HCT116 (cell line): ENCODE results near the gene ATP5F1D. TPM values are rescaled to one million over a fixed set of nuclear protein-coding genes. Genes with fewer than 3 reads are reported as not detected.
A peak's percentile ranks its signal among the peaks of the same experiment; 100 is the strongest.

Experiments
- ATAC-seq: fragments of 200-7000 bp; cut with Tn5 transposase; 2 replicates; pipeline ENCODE4 v1.9.1; 2020; ENCODE audit warnings: mild to moderate bottlenecking, moderate library complexity
- BruUV-seq: library from RNA; stranded (reverse); fragments of 400-500 nt; replicated peaks from 2 replicates; lab custom pipeline; 2021; lab: Mats Ljungman, UMichigan
- CTCF ChIA-PET: fragments of 300-600 bp; sonication (Branson Sonifier 250); formaldehyde crosslinking; loops from one replicate; lab custom pipeline; 2021; ENCODE audit warnings: antibody characterized with exemption; lab: Charles Lee
- POLR2A ChIA-PET: fragments of 300-600, 350-600 bp; sonication (Branson Sonifier 250); formaldehyde crosslinking; loops from one replicate; lab custom pipeline; 2021; ENCODE audit warnings: antibody characterized with exemption; lab: Charles Lee
- RAD21 ChIA-PET, 2 experiments: fragments of 300-600 bp; sonication (Branson Sonifier 250); formaldehyde crosslinking; loops; one replicate each; lab custom pipeline; 2023; ENCODE audit warnings: low total read pairs in 2 of 2; ENCODE audit not compliant: uncharacterized antibody in 2 of 2, unreplicated experiment in 2 of 2, low non-redundant PET in 1 of 2; lab: Charles Lee
- DNase-seq: peaks from one replicate; pipeline ENCODE4 v3.0.0-alpha.2; 2010; ENCODE audit warnings: low read depth, low spot score
- H2AFZ ChIP-seq: fragments of 200-600 bp; shearing (Covaris generic), sonication (generic); 2 replicates; pipeline ENCODE4 v1.6.1; 2017; ENCODE audit warnings: low read depth, mixed run types, mixed read lengths, antibody characterized with exemption, low read length; ENCODE audit not compliant: poor library complexity, severe bottlenecking
- H3K27ac ChIP-seq: 2 replicates; pipeline ENCODE4 v1.5.1; 2012; ENCODE audit warnings: low read depth, low read length
- H3K27me3 ChIP-seq: fragments of 200-600 bp; sonication (generic); 2 replicates; pipeline ENCODE4 v1.6.1; 2016; ENCODE audit warnings: mixed run types, low read length, mixed read lengths; ENCODE audit not compliant: insufficient read depth
- H3K36me3 ChIP-seq, 2 experiments: fragments of 200-500 bp in 1 of 2; fragments of 200-600 bp in 1 of 2; sonication (Bioruptor generic) in 1 of 2; sonication (generic) in 1 of 2; 2 replicates each; pipeline versions ENCODE4 v1.5.1 to v1.6.1; 2014 to 2016; ENCODE audit warnings: low read length in 2 of 2, inconsistent platforms in 1 of 2, mixed read lengths in 1 of 2, mixed run types in 1 of 2; ENCODE audit not compliant: insufficient read depth in 2 of 2, control insufficient read depth in 1 of 2
- H3K4me1 ChIP-seq, 2 experiments: fragments of 200-600 bp in 1 of 2; sonication (generic) in 1 of 2; 2 replicates each; pipeline versions ENCODE4 v1.5.1 to v1.6.1; 2012 to 2017; ENCODE audit warnings: low read length in 2 of 2, inconsistent platforms in 1 of 2, mild to moderate bottlenecking in 1 of 2, mixed read lengths in 1 of 2, mixed run types in 1 of 2, moderate library complexity in 1 of 2; ENCODE audit not compliant: insufficient read depth in 2 of 2, control insufficient read depth in 1 of 2
- H3K4me2 ChIP-seq: fragments of 200-600 bp; sonication (generic); 2 replicates; pipeline ENCODE4 v1.6.1; 2017; ENCODE audit warnings: mixed run types, low read length, mixed read lengths
- H3K4me3 ChIP-seq, 2 experiments: fragments of 200-600 bp in 1 of 2; sonication (generic) in 1 of 2; replicated peaks in 1 of 2; 2 replicates each; pipeline ENCODE4 v1.5.1; 2011 to 2016; ENCODE audit warnings: low read length in 2 of 2, control low read depth in 1 of 2, low read depth in 1 of 2, mild to moderate bottlenecking in 1 of 2, mixed read lengths in 1 of 2, mixed run types in 1 of 2
- H3K79me2 ChIP-seq: fragments of 200-600 bp; sonication (generic); 2 replicates; pipeline ENCODE4 v1.6.1; 2017; ENCODE audit warnings: mild to moderate bottlenecking, mixed run types, low read length, moderate library complexity, mixed read lengths; ENCODE audit not compliant: insufficient read depth
- H3K9ac ChIP-seq: fragments of 200-600 bp; sonication (generic); 2 replicates; pipeline ENCODE4 v1.6.1; 2016; ENCODE audit warnings: low read length, mixed read lengths
- H3K9me2 ChIP-seq: fragments of 200-600 bp; sonication (generic), shearing (Covaris generic); 2 replicates; pipeline ENCODE4 v1.6.1; 2017; ENCODE audit warnings: mixed run types, mild to moderate bottlenecking, moderate library complexity; ENCODE audit not compliant: insufficient read depth
- H3K9me3 ChIP-seq, 2 experiments: fragments of 200-500 bp in 1 of 2; fragments of 200-600 bp in 1 of 2; sonication (Bioruptor generic) in 1 of 2; sonication (generic) in 1 of 2; 2 replicates each; pipeline ENCODE4 v1.6.1; 2014 to 2017; ENCODE audit warnings: low read length in 2 of 2, mixed read lengths in 2 of 2, inconsistent platforms in 1 of 2, low read depth in 1 of 2, mild to moderate bottlenecking in 1 of 2, mixed run types in 1 of 2, moderate library complexity in 1 of 2; ENCODE audit not compliant: control insufficient read depth in 1 of 2, insufficient read depth in 1 of 2
- H4K20me1 ChIP-seq: fragments of 200-600 bp; sonication (generic), shearing (Covaris generic); 2 replicates; pipeline ENCODE4 v1.6.1; 2017; ENCODE audit warnings: mixed run types, mild to moderate bottlenecking, moderate library complexity; ENCODE audit not compliant: insufficient read depth
- ATF3 ChIP-seq: IDR thresholded peaks from 2 replicates; pipeline ENCODE4 v1.6.1; 2012
- CEBPB ChIP-seq: IDR thresholded peaks from 2 replicates; pipeline ENCODE4 v1.6.1; 2012; ENCODE audit warnings: low read depth
- EZH2phosphoT487 ChIP-seq: fragments of 200-600 bp; IDR thresholded peaks from 2 replicates; pipeline ENCODE4 v1.6.1; 2018; ENCODE audit warnings: antibody characterized with exemption, borderline replicate concordance
- MAX ChIP-seq: IDR thresholded peaks from 2 replicates; pipeline ENCODE4 v1.6.1; 2012
- POLR2A ChIP-seq: IDR thresholded peaks from 2 replicates; pipeline ENCODE4 v1.7.0; 2011; ENCODE audit warnings: borderline replicate concordance; ENCODE audit not compliant: insufficient read depth, insufficient read length; ENCODE audit errors: extremely low read depth
- RAD21 ChIP-seq: IDR thresholded peaks from 2 replicates; pipeline ENCODE4 v1.6.1; 2012; ENCODE audit warnings: low read depth, mild to moderate bottlenecking
- REST ChIP-seq: IDR thresholded peaks from 2 replicates; pipeline ENCODE4 v1.6.1; 2012; ENCODE audit warnings: low read depth
- ZBTB33 ChIP-seq: IDR thresholded peaks from 2 replicates; pipeline ENCODE4 v1.6.1; 2011; ENCODE audit warnings: mild to moderate bottlenecking, low read length, moderate library complexity; ENCODE audit not compliant: insufficient replicate concordance; ENCODE audit errors: extremely low read depth
- ZNF274 ChIP-seq: fragments of 200-500 bp; sonication (Bioruptor generic); IDR thresholded peaks from 2 replicates; pipeline ENCODE4 v1.6.1; 2014; ENCODE audit warnings: mild to moderate bottlenecking, low read depth, low read length, inconsistent platforms
- intact Hi-C: fragments of 100-400 bp; cut with micrococcal nuclease; formaldehyde crosslinking; loops from 2 replicates; pipeline ENCODE4 v1.10.0; 2022
- total RNA-seq: library from RNA; stranded (reverse); gene quantifications from one replicate; pipeline ENCODE4 v1.2.1, GENCODE V29; 2021; ENCODE audit not compliant: unreplicated experiment

The ATP5F1D gene
- total RNA-seq, 1 experiment from 2014 or later = 428 TPM

GRCh38 chr19:1259876-1260748 lies 18.6 kb downstream of the ATP5F1D start:
- DNase-seq = no peak
- peaks cover 12 to 24% of the 10 kb centered on the region in 2 experiments for H3K36me3 ChIP-seq
- no peaks in the 10 kb centered on the region for H3K27me3 ChIP-seq
- H3K27ac ChIP-seq = peak overlapping the region; percentile 90
- H3K4me1 ChIP-seq = peaks cover 52 to 94% of the 10 kb centered on the region in 2 experiments
- ChIA-PET CTCF (interaction anchor here (0.8 to 1.0 kb wide), 2 partner anchors 15 to 16 kb away, joined by 3 to 4 read pairs; no protein-coding TSS in a partner anchor), RAD21 (interaction anchor here in 1 of 2 experiments (0.6 to 1.0 kb wide), 2 partner anchors 8 to 16 kb away, joined by 3 to 5 read pairs; no protein-coding TSS in a partner anchor)
- peak overlapping the region; percentile 76 for H3K4me2 ChIP-seq
- TF ChIP-seq RAD21 = no peak
- TF ChIP-seq ZBTB33 = no peak
- TF ChIP-seq POLR2A = no peak
- no peak for TF ChIP-seq CEBPB
- TF ChIP-seq ZNF274 = no peak
- no peak for TF ChIP-seq ATF3
- TF ChIP-seq REST = no peak
- no peak for TF ChIP-seq MAX
- no peak for TF ChIP-seq EZH2phosphoT487
- TF ChIP-seq, all 23 proteins: peak for 0
- Histone ChIP-seq H3K79me2 (peaks cover 39% of the 10 kb centered on the region), H2AFZ (no peak overlapping the region), H3K9me3 (no peaks in the 10 kb centered on the region), H3K4me3 (peak overlapping the region; percentile 31 to 41), H4K20me1 (no peaks in the 10 kb centered on the region), H3K9ac (peak overlapping the region; percentile 65), H3K9me2 (no peaks in the 10 kb centered on the region)
- intact Hi-C loops = no loop called here
- BruUV-seq = no TSS peak
- POLR2A ChIA-PET = interaction anchor here (0.7 to 4.4 kb wide), 3 partner anchors 9 to 710 kb away, joined by 3 to 54 read pairs (median 3); partner anchors contain the start of gene CIRBP
- peak; percentile 1; the same call in 1 of the 2 replicates for ATAC-seq
